Measurements from ENCODE around the gene HTR6. TPM values are rescaled to one million over a fixed set of nuclear protein-coding genes. Genes with fewer than 3 reads are reported as not detected.
A peak's percentile ranks its signal among the peaks of the same experiment; 100 is the strongest.

Gene HTR6
- total RNA-seq, 1 donor from 2014 or later: not detected

DNA sequence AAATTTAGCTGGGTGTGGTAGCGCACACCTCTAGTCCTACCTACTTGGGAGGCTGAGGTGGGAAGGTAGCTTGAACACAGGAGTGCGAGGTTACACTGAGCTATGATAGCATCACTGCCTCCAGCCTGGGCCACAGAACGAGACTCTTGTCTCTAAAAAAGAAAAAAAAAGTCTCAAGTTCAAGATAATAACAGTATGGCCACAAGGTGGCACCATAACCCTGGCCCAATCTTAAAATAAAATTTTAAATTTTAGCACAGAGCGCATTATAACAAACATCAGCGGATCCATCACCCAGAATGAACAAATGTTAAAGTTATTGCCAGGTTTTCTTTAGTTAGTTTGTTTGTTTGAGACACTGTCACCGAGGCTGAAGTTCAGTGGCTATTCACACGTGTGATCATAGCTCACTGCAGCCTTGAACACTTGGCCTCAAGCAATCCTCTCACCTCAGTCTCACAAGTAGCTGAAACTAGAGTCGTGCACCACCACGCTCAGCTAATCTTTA is 2.9 kb upstream of the HTR6 start:
- Mint-ChIP-seq H3K27me3 (ENCODE audit: unreplicated experiment) (peaks cover 13% of the 10 kb centered on the region), H3K4me1 (ENCODE audit: unreplicated experiment) (peaks cover 6% of the 10 kb centered on the region), H3K9me3 (ENCODE audit: unreplicated experiment) (no peaks in the 10 kb centered on the region), H3K4me3 (ENCODE audit: unreplicated experiment) (no peak overlapping the region), H3K27ac (ENCODE audit: unreplicated experiment) (no peak overlapping the region), H3K36me3 (ENCODE audit: low read depth, unreplicated experiment) (no peaks in the 10 kb centered on the region)
- DNase-seq (ENCODE audit: low spot score): no peak
- peak; percentile 89 for TF ChIP-seq CTCF (IDR thresholded peaks at IDR 0.05; ENCODE audit: unreplicated experiment)

DNA sequence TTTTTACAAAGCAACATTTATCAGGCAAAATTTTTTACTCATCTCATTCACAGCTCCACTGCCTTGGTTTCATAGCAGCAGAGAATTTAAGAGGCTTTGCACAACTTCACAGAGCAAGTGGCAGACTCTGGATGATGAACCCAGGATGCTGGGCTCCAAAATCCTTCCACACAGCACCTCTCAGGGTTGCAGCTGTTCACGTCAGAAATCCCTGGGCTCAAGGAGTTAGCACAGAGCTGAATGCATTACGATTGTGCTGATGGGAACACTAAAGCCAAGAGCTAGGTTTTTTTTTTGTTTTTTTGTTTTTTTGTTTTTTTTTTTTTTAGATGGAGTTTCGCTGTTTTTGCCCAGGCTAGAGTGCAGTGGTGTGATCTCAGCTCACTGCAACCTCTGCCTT is 2.4 kb upstream of the HTR6 start:
- DNase-seq (ENCODE audit: low spot score): no peak
- no peak overlapping the region for H3K27ac Mint-ChIP-seq (ENCODE audit: unreplicated experiment)
- peaks cover 4% of the 10 kb centered on the region for H3K9me3 Mint-ChIP-seq (ENCODE audit: unreplicated experiment)
- H3K27me3 Mint-ChIP-seq (ENCODE audit: unreplicated experiment): peaks cover 16% of the 10 kb centered on the region
- no peak for TF ChIP-seq CTCF (IDR thresholded peaks at IDR 0.05; ENCODE audit: unreplicated experiment)
- H3K36me3 Mint-ChIP-seq (ENCODE audit: low read depth, unreplicated experiment): no peaks in the 10 kb centered on the region
- H3K4me1 Mint-ChIP-seq (ENCODE audit: unreplicated experiment): peaks cover 9% of the 10 kb centered on the region
- H3K4me3 Mint-ChIP-seq (ENCODE audit: unreplicated experiment): no peak overlapping the region

- H3K27me3 Mint-ChIP-seq (ENCODE audit: unreplicated experiment): peaks cover 14% of the 10 kb centered on the region
- no peak for DNase-seq (ENCODE audit: low spot score)
- H3K4me3 Mint-ChIP-seq (ENCODE audit: unreplicated experiment): no peak overlapping the region
- H3K4me1 Mint-ChIP-seq (ENCODE audit: unreplicated experiment): peaks cover 12% of the 10 kb centered on the region
- TF ChIP-seq CTCF (IDR thresholded peaks at IDR 0.05; ENCODE audit: unreplicated experiment): no peak
- H3K27ac Mint-ChIP-seq (ENCODE audit: unreplicated experiment): no peak overlapping the region
- H3K9me3 Mint-ChIP-seq (ENCODE audit: unreplicated experiment): peaks cover 4% of the 10 kb centered on the region
- no peaks in the 10 kb centered on the region for H3K36me3 Mint-ChIP-seq (ENCODE audit: low read depth, unreplicated experiment)
Measured at GRCh38 chr1:19665186-19665495, 466 bp downstream of the HTR6 start.

DNA sequence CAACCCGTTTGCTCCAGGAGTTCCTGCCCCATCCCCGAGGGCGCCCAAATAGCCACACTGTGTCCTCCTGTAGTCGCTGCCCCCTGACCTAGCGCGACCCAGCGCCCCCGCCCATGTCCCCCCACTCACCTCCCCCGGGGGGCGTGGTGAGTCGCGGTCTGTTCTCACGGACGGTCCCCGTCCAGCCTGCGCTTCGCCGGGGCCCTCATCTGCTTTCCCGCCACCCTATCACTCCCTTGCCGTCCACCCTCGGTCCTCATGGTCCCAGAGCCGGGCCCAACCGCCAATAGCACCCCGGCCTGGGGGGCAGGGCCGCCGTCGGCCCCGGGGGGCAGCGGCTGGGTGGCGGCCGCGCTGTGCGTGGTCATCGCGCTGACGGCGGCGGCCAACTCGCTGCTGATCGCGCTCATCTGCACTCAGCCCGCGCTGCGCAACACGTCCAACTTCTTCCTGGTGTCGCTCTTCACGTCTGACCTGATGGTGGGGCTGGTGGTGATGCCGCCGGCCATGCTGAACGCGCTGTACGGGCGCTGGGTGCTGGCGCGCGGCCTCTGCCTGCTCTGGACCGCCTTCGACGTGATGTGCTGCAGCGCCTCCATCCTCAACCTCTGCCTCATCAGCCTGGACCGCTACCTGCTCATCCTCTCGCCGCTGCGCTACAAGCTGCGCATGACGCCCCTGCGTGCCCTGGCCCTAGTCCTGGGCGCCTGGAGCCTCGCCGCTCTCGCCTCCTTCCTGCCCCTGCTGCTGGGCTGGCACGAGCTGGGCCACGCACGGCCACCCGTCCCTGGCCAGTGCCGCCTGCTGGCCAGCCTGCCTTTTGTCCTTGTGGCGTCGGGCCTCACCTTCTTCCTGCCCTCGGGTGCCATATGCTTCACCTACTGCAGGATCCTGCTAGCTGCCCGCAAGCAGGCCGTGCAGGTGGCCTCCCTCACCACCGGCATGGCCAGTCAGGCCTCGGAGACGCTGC is 1.1 kb downstream of the HTR6 start:
- no peak overlapping the region for H3K27ac Mint-ChIP-seq (ENCODE audit: unreplicated experiment)
- peaks cover 4% of the 10 kb centered on the region for H3K9me3 Mint-ChIP-seq (ENCODE audit: unreplicated experiment)
- no peaks in the 10 kb centered on the region for H3K36me3 Mint-ChIP-seq (ENCODE audit: low read depth, unreplicated experiment)
- peaks cover 15% of the 10 kb centered on the region for H3K27me3 Mint-ChIP-seq (ENCODE audit: unreplicated experiment)
- TF ChIP-seq CTCF (IDR thresholded peaks at IDR 0.05; ENCODE audit: unreplicated experiment): no peak
- peak overlapping the region; percentile 59 for H3K4me3 Mint-ChIP-seq (ENCODE audit: unreplicated experiment)
- no peak for DNase-seq (ENCODE audit: low spot score)
- peaks cover 15% of the 10 kb centered on the region for H3K4me1 Mint-ChIP-seq (ENCODE audit: unreplicated experiment)

DNA sequence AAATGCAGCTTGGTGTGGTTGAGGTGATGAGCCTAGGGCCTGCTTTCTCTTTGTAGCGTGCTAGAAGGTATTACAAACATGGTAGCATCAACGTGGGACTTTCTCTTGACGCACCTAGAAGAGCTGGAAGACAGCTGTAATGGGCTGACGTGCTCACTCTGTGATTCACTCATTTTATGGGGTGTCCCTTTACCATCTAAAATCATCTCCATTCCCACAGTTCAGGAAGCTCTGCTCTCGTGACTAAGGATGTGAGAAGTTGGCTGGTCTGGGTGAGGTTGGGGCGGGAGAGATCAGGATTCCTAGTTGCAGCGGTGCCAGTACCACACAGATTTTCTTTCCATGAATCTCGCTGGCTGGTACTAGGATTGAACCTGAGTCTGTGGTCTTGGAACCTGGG is 4.2 kb downstream of the HTR6 start:
- Mint-ChIP-seq H3K4me3 (ENCODE audit: unreplicated experiment) (no peak overlapping the region), H3K27me3 (ENCODE audit: unreplicated experiment) (peaks cover 12% of the 10 kb centered on the region), H3K4me1 (ENCODE audit: unreplicated experiment) (peaks cover 18% of the 10 kb centered on the region), H3K27ac (ENCODE audit: unreplicated experiment) (no peak overlapping the region), H3K36me3 (ENCODE audit: low read depth, unreplicated experiment) (no peaks in the 10 kb centered on the region), H3K9me3 (ENCODE audit: unreplicated experiment) (peaks cover 4% of the 10 kb centered on the region)
- DNase-seq (ENCODE audit: low spot score): no peak
- no peak for TF ChIP-seq CTCF (IDR thresholded peaks at IDR 0.05; ENCODE audit: unreplicated experiment)
